Thyroid gland (tissue), 4 donors: Measurements from ENCODE around the gene CHRNE. TPM values are rescaled to one million over a fixed set of nuclear protein-coding genes. Genes with fewer than 3 reads are reported as not detected.

ENCODE experiments used
- DNase-seq, 2 donors: peaks; one replicate each; pipeline ENCODE4 v3.0.0-alpha.2; 2019
- H3K27ac ChIP-seq, 3 donors: fragments of 200-600 bp; sonication (generic); 1 replicate in 2 of 3; 2 replicates in 1 of 3; pipeline ENCODE4 v1.5.1; 2016 to 2019; ENCODE audit warnings: mild to moderate bottlenecking in 1 of 3, moderate library complexity in 1 of 3
- H3K27me3 ChIP-seq: fragments of 200-600 bp; sonication (generic); one replicate; pipeline ENCODE4 v1.5.1; 2019
- H3K36me3 ChIP-seq, 2 donors: fragments of 200-600 bp; sonication (generic); one replicate each; pipeline ENCODE4 v1.5.1; 2016 to 2019
- H3K4me1 ChIP-seq, 2 donors: fragments of 200-600 bp; sonication (generic); one replicate each; pipeline ENCODE4 v1.5.1; 2017 to 2019
- H3K4me3 ChIP-seq, 3 donors: fragments of 200-600 bp; sonication (generic); replicated peaks in 1 of 3; 1 replicate in 2 of 3; 2 replicates in 1 of 3; pipeline ENCODE4 v1.5.1; 2016; ENCODE audit warnings: mild to moderate bottlenecking in 1 of 3
- H3K9me3 ChIP-seq: fragments of 200-600 bp; sonication (generic); one replicate; pipeline ENCODE4 v1.5.1; 2017
- CTCF ChIP-seq, 6 experiments: fragments of 200-600 bp in 3 of 6; fragments of 450-650 bp in 3 of 6; sonication (generic) in 3 of 6; IDR thresholded peaks; one replicate each; pipeline ENCODE4 v1.5.1; 2016 to 2019; ENCODE audit warnings: antibody characterized with exemption in 6 of 6, mild to moderate bottlenecking in 2 of 6, inconsistent platforms in 1 of 6, moderate library complexity in 1 of 6
- POLR2A ChIP-seq, 2 donors: fragments of 450-650 bp; IDR thresholded peaks; one replicate each; pipeline ENCODE4 v1.6.1; 2017; ENCODE audit warnings: antibody characterized with exemption in 2 of 2, mild to moderate bottlenecking in 2 of 2, moderate library complexity in 1 of 2
- WGBS, 2 donors: methylation state at CpG; one replicate each; pipeline ENCODE4 v1.1.5; 2017; 5-methylcytosine and 5-hydroxymethylcytosine counted together
- intact Hi-C: fragments of 100-400 bp; cut with DNase I; formaldehyde crosslinking; loops from one replicate; pipeline ENCODE4 v1.15.1; 2023
- total RNA-seq, 4 donors: library from RNA; depleted of rRNA; stranded (reverse); fragments of >200 nt; gene quantifications; one replicate each; pipeline ENCODE4 v1.2.3, GENCODE V29; 2016

CHRNE gene
- total RNA-seq, 4 donors from 2014 or later = 0.29 to 0.83 (median 0.49) TPM

- Histone ChIP-seq H3K27ac (no peak overlapping the region), H3K36me3 (no peaks in the 10 kb centered on the region), H3K27me3 (no peaks in the 10 kb centered on the region), H3K4me3 (no peak overlapping the region), H3K4me1 (peaks cover 4 to 48% of the 10 kb centered on the region in 2 donors), H3K9me3 (no peaks in the 10 kb centered on the region)
- WGBS, 2 donors = 92 to 93% methylated on average over 3 of the region's 3 CpGs
- no peak for DNase-seq
- TF ChIP-seq CTCF (IDR thresholded peaks at IDR 0.05) (no peak), POLR2A (IDR thresholded peaks at IDR 0.05) (no peak)
- intact Hi-C loops = no loop called here
Observed at GRCh38 chr17:4851084-4851483, 51.8 kb downstream of the CHRNE start.

- no peak for DNase-seq
- peaks cover 4 to 45% of the 10 kb centered on the region in 2 donors for H3K4me1 ChIP-seq
- H3K36me3 ChIP-seq = no peaks in the 10 kb centered on the region
- no peaks in the 10 kb centered on the region for H3K27me3 ChIP-seq
- WGBS, 2 donors = 93% methylated on average over 2 of the region's 2 CpGs
- intact Hi-C loops = no loop called here
- H3K9me3 ChIP-seq = no peaks in the 10 kb centered on the region
- no peak overlapping the region for H3K4me3 ChIP-seq
- peak overlapping the region in 1 of 3 donors; percentile 2 for H3K27ac ChIP-seq
- TF ChIP-seq CTCF (IDR thresholded peaks at IDR 0.05) (no peak), POLR2A (IDR thresholded peaks at IDR 0.05) (no peak)
Observed at GRCh38 chr17:4850246-4850645, 52.7 kb downstream of the CHRNE start.

- TF ChIP-seq CTCF (IDR thresholded peaks at IDR 0.05) (no peak), POLR2A (IDR thresholded peaks at IDR 0.05) (no peak)
- DNase-seq = no peak
- no peak overlapping the region for H3K4me3 ChIP-seq
Observed at GRCh38 chr17:4849011-4849536, 53.8 kb downstream of the CHRNE start.

More at GRCh38 chr17:4849011-4849536, 53.8 kb downstream of the CHRNE start:
- intact Hi-C loops = no loop called here
- no peaks in the 10 kb centered on the region for H3K9me3 ChIP-seq
- peaks cover 1 to 37% of the 10 kb centered on the region in 2 donors for H3K4me1 ChIP-seq
- H3K27ac ChIP-seq = no peak overlapping the region
- WGBS, 2 donors = 69 to 78% methylated on average over 5 of the region's 5 CpGs
- H3K27me3 ChIP-seq = no peaks in the 10 kb centered on the region
- no peaks in the 10 kb centered on the region for H3K36me3 ChIP-seq

Other genes starting within 250 kb of the CHRNE start
- 10 to 100 TPM; 13.2 to 33.9 (median 28.1) TPM for gene PELP1, start 199.0 kb downstream of the CHRNE start, total RNA-seq
- 10 to 100 TPM in 3 of 4 donors, 1 to 10 TPM in 1; 8.4 to 20.6 (median 14.4) TPM for gene ARRB2, start 192.5 kb downstream of the CHRNE start, total RNA-seq
- gene MED11, start 171.7 kb downstream of the CHRNE start, total RNA-seq = 10 to 100 TPM; 37.3 to 54.7 (median 41.3) TPM
- under 1 TPM; 0.29 to 0.44 (median 0.37) TPM for gene ZMYND15, start 163.3 kb downstream of the CHRNE start, total RNA-seq
- gene CXCL16, start 163.2 kb downstream of the CHRNE start, total RNA-seq = 10 to 100 TPM in 3 of 4 donors, 1 to 10 TPM in 1; 6.6 to 13.7 (median 12.8) TPM
- not detected for gene TM4SF5, start 131.2 kb downstream of the CHRNE start, total RNA-seq
- 1 to 10 TPM in 2 of 4 donors, not detected in 2; 1.8 to 4.0 TPM for gene VMO1, start 116.7 kb downstream of the CHRNE start, total RNA-seq
- gene GLTPD2, start 114.1 kb downstream of the CHRNE start, total RNA-seq = not detected
- 100 to 1,000 TPM; 108 to 322 (median 141) TPM for gene PSMB6, start 106.9 kb downstream of the CHRNE start, total RNA-seq
- 10 to 100 TPM; 10.7 to 20.0 (median 16.2) TPM for gene PLD2, start 95.9 kb downstream of the CHRNE start, total RNA-seq
- 10 to 100 TPM; 25.1 to 51.6 (median 31.2) TPM for gene MINK1, start 69.8 kb downstream of the CHRNE start, total RNA-seq
- gene C17orf107, start 3.6 kb downstream of the CHRNE start, total RNA-seq = 1 to 10 TPM in 3 of 4 donors, under 1 TPM in 1; 0.33 to 1.9 (median 1.3) TPM
- gene GP1BA, start 29.2 kb upstream of the CHRNE start, total RNA-seq = not detected
- 10 to 100 TPM; 29.3 to 62.4 (median 48.4) TPM for gene SLC25A11, start 36.9 kb upstream of the CHRNE start, total RNA-seq
- 10 to 100 TPM; 47.1 to 77.0 (median 67.2) TPM for gene RNF167, start 37.2 kb upstream of the CHRNE start, total RNA-seq
- 100 to 1,000 TPM; 228 to 606 (median 328) TPM for gene PFN1, start 45.4 kb upstream of the CHRNE start, total RNA-seq
- 1 to 10 TPM in 3 of 4 donors, not detected in 1; 5.4 to 8.8 (median 5.5) TPM for gene ENO3, start 48.0 kb upstream of the CHRNE start, total RNA-seq
- 10 to 100 TPM; 50.5 to 69.7 (median 68.3) TPM for gene SPAG7, start 64.7 kb upstream of the CHRNE start, total RNA-seq
- 10 to 100 TPM; 17.1 to 29.0 (median 20.4) TPM for gene CAMTA2, start 84.6 kb upstream of the CHRNE start, total RNA-seq
- 1 to 10 TPM; 1.0 to 2.3 (median 1.4) TPM for gene INCA1, start 94.4 kb upstream of the CHRNE start, total RNA-seq
- 100 to 1,000 TPM in 1 of 4 donors, 10 to 100 TPM in 3; 67.3 to 134 (median 86.9) TPM for gene KIF1C, start 94.9 kb upstream of the CHRNE start, total RNA-seq
- under 1 TPM in 1 of 4 donors, not detected in 3; 0.11 TPM for gene SLC52A1, start 132.3 kb upstream of the CHRNE start, total RNA-seq
- 10 to 100 TPM in 3 of 4 donors, 1 to 10 TPM in 1; 9.5 to 14.1 (median 12.1) TPM for gene ZFP3, start 175.4 kb upstream of the CHRNE start, total RNA-seq
- 10 to 100 TPM in 2 of 4 donors, 1 to 10 TPM in 2; 7.5 to 13.7 (median 9.6) TPM for gene ZNF232, start 208.8 kb upstream of the CHRNE start, total RNA-seq
- gene USP6, start 212.9 kb upstream of the CHRNE start, total RNA-seq = 1 to 10 TPM in 1 of 4 donors, under 1 TPM in 3; 0.11 to 1.7 (median 0.39) TPM